ENCODE measurements around the gene BTBD7.

BTBD7 gene

DNA sequence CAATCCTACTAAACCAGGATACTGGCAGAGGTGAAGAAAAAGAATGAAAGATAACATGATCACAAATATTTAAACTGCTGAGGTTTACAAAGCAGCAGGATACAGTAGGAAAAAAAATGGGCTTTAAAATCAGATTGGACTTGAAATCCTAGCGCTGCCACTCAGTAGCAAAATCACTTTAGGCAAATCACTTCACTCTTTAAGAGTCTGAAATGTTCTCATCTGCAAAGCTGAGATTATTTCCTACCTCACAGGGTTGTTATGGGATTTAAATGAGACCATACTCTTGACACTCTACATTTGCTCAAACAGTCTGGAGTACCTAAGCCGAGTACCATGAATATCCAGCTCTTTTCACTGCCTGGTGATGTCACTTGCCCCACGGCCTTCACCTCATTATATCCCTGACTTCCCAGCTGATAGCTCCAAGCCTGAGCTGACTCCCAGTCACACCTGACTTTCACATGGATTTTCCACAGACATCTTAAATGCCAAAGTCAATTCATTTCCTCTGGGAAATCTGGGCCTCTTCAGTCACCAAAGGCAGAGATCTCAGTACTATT is 65.6 kb downstream of the BTBD7 start:
- in situ Hi-C loops (cut with HindIII; ENCODE audit: low sequenced_read_pairs) = no loop called here
- no peak for DNase-seq (ENCODE audit: low read depth)
- no peak overlapping the region for H3K4me3 ChIP-seq (ENCODE audit: low read depth, low read length)
- TF ChIP-seq, protein P1, sequence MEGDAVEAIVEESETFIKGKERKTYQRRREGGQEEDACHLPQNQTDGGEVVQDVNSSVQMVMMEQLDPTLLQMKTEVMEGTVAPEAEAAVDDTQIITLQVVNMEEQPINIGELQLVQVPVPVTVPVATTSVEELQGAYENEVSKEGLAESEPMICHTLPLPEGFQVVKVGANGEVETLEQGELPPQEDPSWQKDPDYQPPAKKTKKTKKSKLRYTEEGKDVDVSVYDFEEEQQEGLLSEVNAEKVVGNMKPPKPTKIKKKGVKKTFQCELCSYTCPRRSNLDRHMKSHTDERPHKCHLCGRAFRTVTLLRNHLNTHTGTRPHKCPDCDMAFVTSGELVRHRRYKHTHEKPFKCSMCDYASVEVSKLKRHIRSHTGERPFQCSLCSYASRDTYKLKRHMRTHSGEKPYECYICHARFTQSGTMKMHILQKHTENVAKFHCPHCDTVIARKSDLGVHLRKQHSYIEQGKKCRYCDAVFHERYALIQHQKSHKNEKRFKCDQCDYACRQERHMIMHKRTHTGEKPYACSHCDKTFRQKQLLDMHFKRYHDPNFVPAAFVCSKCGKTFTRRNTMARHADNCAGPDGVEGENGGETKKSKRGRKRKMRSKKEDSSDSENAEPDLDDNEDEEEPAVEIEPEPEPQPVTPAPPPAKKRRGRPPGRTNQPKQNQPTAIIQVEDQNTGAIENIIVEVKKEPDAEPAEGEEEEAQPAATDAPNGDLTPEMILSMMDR (IDR thresholded peaks at IDR 0.05; ENCODE audit: low read depth, low read length, missing control alignments) = no peak

DNA sequence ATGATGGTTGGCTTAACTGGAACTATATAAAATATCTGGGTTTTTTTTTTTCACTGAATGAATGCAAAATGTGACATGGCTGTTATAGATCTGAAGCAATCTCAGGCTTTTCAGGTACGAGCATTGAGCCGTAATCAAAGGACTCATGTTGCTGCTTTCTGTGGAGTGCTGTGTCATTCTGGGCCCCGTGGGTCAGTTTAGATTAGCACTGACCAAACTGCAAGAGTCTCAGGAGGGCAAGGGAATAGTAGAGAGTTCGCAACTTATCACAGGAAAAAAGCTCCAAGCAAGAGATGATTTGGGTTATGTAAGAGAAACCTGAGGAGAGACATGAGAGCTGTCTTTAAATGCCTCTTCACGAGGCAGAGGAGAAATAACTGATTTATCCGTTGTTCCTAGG is 66.7 kb downstream of the BTBD7 start:
- no peak overlapping the region for H3K4me3 ChIP-seq (ENCODE audit: low read depth, low read length)
- in situ Hi-C loops (cut with HindIII; ENCODE audit: low sequenced_read_pairs) = no loop called here
- DNase-seq (ENCODE audit: low read depth) = no peak
- TF ChIP-seq, protein P1 (IDR thresholded peaks at IDR 0.05; ENCODE audit: low read depth, low read length, missing control alignments) = no peak

DNA sequence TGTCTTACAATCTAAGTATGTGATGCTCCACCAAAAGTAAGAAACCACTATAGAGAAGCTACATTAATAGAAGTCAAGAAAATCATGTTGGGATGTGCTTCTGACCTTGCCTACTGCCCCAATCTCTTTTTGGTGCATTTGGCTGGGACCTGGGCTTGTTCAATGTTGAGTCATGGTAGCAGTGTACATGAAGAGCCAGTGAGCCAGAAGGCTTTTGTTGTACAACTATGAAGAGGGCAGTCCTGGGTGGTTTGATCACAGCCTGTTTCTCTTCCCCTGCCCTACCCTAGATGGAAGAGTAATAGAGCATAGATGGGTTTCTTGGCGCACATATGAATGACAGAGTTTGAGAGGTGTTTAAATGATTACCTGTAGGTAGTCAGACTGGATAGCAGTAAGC is 69.4 kb downstream of the BTBD7 start:
- in situ Hi-C loops (cut with HindIII; ENCODE audit: low sequenced_read_pairs) = no loop called here
- H3K4me3 ChIP-seq (ENCODE audit: low read depth, low read length) = no peak overlapping the region
- TF ChIP-seq, protein P1 (IDR thresholded peaks at IDR 0.05; ENCODE audit: low read depth, low read length, missing control alignments) = no peak
- no peak for DNase-seq (ENCODE audit: low read depth)

DNA sequence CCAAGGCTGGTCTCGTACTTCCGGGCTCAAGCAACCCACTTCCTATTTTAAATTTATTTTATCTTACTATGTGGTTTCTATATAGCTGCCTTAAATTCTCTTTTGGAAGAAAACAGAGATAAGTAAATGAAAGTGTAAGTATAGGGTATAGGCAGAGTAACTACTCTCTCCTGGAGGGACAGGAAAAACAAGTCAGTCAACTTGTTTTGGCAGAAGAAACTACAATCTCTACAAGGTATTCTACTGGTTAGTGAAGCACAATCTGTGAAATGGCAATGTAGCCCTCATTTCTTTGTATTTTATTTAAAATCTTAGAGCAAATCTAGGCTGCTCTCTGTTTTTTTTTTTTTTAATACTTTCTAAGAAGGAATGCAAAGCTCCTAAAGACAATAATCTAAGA is 70.4 kb downstream of the BTBD7 start:
- H3K4me3 ChIP-seq (ENCODE audit: low read depth, low read length) = no peak overlapping the region
- DNase-seq (ENCODE audit: low read depth) = no peak
- TF ChIP-seq, protein P1 (IDR thresholded peaks at IDR 0.05; ENCODE audit: low read depth, low read length, missing control alignments) = no peak
- in situ Hi-C loops (cut with HindIII; ENCODE audit: low sequenced_read_pairs) = no loop called here

DNA sequence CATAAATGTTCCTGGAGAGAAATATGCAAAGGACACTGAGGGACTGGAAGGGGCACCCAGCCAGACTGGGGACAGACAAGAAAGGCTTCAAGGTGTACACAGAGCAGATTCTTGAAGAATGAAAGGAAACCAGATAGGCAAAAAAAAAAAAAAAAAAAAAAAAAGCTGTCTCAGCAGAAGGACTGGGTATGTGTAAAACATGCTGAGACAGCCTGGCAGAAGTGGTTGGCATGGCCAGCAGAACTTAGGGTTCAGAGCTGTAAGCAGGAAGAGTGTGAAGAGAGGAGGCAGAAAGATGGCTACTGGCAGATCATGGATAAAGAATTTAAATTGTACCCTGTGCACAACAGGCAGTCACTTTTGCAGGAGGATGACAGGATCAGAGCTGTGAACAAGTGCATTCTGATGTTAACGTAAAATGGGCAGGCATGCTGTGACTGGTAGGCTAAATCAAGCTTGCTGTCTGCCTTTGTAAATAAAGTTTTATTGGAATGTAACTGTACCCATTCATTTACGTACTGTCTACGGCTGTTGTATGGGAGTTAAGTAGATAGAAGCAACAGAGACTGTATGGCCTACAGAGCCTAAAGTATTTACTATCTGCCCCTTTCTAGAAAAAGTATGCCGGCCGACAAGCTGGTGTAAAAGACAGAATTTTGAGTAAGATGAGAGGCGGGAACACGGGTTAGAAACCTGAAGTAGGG is 83.6 kb downstream of the BTBD7 start:
- H3K4me3 ChIP-seq (ENCODE audit: low read depth, low read length) = no peak overlapping the region
- no peak for DNase-seq (ENCODE audit: low read depth)
- TF ChIP-seq, protein P1 (IDR thresholded peaks at IDR 0.05; ENCODE audit: low read depth, low read length, missing control alignments) = no peak
- in situ Hi-C loops (cut with HindIII; ENCODE audit: low sequenced_read_pairs) = no loop called here

DNA sequence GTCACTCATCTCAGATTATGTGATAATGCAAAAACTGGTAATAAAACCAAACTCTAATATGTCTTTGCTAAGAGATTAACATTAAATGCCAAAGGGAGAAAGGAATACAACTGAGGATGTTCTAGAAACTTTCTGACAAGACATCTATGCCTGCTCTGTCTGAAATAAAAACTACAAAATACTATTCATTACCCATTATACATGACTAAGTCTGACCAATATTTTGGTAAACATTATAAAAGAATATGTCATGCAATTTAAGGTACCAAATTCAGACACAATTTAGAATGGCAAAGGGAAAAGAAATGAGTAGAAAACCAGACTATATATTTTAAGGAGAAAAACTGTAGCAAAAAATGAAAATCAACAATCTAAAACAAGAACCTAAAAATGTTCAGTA is 86.3 kb downstream of the BTBD7 start:
- H3K4me3 ChIP-seq (ENCODE audit: low read depth, low read length) = no peak overlapping the region
- DNase-seq (ENCODE audit: low read depth) = no peak
- in situ Hi-C loops (cut with HindIII; ENCODE audit: low sequenced_read_pairs) = no loop called here
- TF ChIP-seq, protein P1 (IDR thresholded peaks at IDR 0.05; ENCODE audit: low read depth, low read length, missing control alignments) = no peak
